ENCODE data around the gene CDC16. TPM values are rescaled to one million over a fixed set of nuclear protein-coding genes. Genes with fewer than 3 reads are reported as not detected.

CDC16 gene
- total RNA-seq, 4 donors from 2014 or later, result 18.5 to 22.2 (median 20.5) TPM

DNA sequence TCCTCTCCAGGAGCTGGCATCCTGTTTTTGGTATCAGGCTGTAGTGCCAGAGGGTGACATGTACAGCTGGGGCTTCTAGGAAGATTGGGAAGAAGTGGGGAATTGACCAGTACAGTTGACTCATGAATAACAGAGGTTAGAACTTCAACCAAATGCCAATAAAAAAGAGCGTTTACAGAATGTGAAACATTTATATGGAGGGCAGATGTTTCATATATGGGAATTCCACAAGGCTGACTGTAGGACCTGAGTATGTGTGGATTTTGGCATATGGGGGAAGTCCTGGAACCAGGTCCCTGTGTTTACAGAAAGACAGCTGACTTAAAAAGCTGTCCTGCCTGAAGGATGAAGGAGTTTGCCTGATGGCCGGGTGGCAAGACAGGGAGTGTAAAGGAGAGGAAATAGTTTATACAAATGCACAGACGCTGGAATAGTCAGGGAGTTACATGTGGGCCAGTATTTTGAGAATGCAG, 84.8 kb downstream of the CDC16 start:
- no peak overlapping the region for H3K27ac ChIP-seq

DNA sequence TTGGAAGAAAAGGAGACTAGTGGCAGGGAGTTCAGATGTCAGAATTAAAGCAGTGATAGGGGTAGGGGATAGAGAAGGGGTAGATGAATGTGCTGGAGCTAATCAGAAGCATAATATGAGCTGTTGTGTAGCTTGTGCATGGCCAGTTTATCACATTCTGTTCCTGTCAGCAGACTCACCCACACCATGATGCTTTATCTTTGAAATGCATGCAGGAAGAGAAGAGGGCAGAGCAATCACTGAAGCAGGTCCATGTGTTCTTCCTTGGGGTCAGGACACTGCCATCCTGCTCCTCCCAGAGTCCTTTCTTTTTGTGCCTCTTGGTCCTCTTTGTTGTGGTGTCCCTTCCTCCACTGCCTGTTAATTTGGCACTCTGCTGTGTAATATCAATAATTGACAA, 85.4 kb downstream of the CDC16 start:
- no peak overlapping the region for H3K4me3 ChIP-seq
- ATAC-seq (no peak), DNase-seq (no peak)
- H3K4me1 ChIP-seq, result peaks cover 21 to 25% of the 10 kb centered on the region in 2 donors
- H3K36me3 ChIP-seq, result peaks cover 0 to 39% of the 10 kb centered on the region in 2 donors
- intact Hi-C loops (cut with DNase I; ENCODE audit: low total_unique reads) (no loop called here), in situ Hi-C loops (cut with MboI; ENCODE audit: low sequenced_read_pairs in 4 of 4) (no loop called here)
- H3K27ac ChIP-seq, result no peak overlapping the region
- no peaks in the 10 kb centered on the region for H3K27me3 ChIP-seq
- TF ChIP-seq, protein P1, sequence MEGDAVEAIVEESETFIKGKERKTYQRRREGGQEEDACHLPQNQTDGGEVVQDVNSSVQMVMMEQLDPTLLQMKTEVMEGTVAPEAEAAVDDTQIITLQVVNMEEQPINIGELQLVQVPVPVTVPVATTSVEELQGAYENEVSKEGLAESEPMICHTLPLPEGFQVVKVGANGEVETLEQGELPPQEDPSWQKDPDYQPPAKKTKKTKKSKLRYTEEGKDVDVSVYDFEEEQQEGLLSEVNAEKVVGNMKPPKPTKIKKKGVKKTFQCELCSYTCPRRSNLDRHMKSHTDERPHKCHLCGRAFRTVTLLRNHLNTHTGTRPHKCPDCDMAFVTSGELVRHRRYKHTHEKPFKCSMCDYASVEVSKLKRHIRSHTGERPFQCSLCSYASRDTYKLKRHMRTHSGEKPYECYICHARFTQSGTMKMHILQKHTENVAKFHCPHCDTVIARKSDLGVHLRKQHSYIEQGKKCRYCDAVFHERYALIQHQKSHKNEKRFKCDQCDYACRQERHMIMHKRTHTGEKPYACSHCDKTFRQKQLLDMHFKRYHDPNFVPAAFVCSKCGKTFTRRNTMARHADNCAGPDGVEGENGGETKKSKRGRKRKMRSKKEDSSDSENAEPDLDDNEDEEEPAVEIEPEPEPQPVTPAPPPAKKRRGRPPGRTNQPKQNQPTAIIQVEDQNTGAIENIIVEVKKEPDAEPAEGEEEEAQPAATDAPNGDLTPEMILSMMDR (IDR thresholded peaks at IDR 0.05 in 4 of 5, conservative IDR thresholded peaks at IDR 0.05 in 1 of 5), result no peak
- TF ChIP-seq POLR2A (IDR thresholded peaks at IDR 0.05), result no peak
- H3K9me3 ChIP-seq, result no peaks in the 10 kb centered on the region

More for the DNA sequence above, 84.8 kb downstream of the CDC16 start:
- TF ChIP-seq POLR2A (IDR thresholded peaks at IDR 0.05), result no peak
- TF ChIP-seq, protein P1 (IDR thresholded peaks at IDR 0.05 in 4 of 5, conservative IDR thresholded peaks at IDR 0.05 in 1 of 5), result no peak
- in situ Hi-C loops (cut with MboI; ENCODE audit: low sequenced_read_pairs in 4 of 4) (no loop called here), intact Hi-C loops (cut with DNase I; ENCODE audit: low total_unique reads) (no loop called here)
- no peak overlapping the region for H3K4me3 ChIP-seq
- H3K9me3 ChIP-seq, result no peaks in the 10 kb centered on the region
- no peak for DNase-seq
- H3K4me1 ChIP-seq, result peaks cover 23 to 27% of the 10 kb centered on the region in 2 donors
- peaks cover 0 to 33% of the 10 kb centered on the region in 2 donors for H3K36me3 ChIP-seq
- no peak for ATAC-seq
- no peaks in the 10 kb centered on the region for H3K27me3 ChIP-seq

DNA sequence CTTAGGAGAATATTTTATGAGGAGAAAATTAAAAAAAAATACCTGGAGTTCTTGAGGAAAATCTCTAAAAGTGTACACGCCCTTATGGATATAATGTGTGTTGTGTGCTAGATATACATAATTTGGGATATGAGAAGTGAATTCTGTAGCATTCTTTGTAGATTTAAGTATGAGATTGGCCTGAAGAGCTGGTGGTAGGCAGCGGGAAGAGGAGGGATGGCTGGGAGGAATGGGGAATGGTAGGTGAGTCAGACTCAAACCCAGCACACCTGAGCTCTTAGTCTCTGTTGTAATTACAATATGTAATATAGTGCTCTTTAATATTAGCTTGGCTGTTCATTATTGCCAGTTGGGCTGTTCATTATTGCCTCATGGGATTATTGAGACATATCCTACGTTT, 86.6 kb downstream of the CDC16 start:
- Histone ChIP-seq H3K36me3 (peaks cover 0 to 50% of the 10 kb centered on the region in 2 donors), H3K9me3 (no peaks in the 10 kb centered on the region)
- in situ Hi-C loops (cut with MboI; ENCODE audit: low sequenced_read_pairs in 4 of 4), result no loop called here

More for the DNA sequence above, 86.6 kb downstream of the CDC16 start:
- no peak for ATAC-seq
- Histone ChIP-seq H3K4me1 (peaks cover 12 to 19% of the 10 kb centered on the region in 2 donors), H3K27ac (no peak overlapping the region), H3K4me3 (no peak overlapping the region), H3K27me3 (no peaks in the 10 kb centered on the region)
- DNase-seq, result no peak
- intact Hi-C loops (cut with DNase I; ENCODE audit: low total_unique reads), result no loop called here
- no peak for TF ChIP-seq POLR2A (IDR thresholded peaks at IDR 0.05)
- TF ChIP-seq, protein P1 (IDR thresholded peaks at IDR 0.05 in 4 of 5, conservative IDR thresholded peaks at IDR 0.05 in 1 of 5), result no peak

Small RNA genes lying within 50 kb of the gene (microRNA-seq; reads per million reads assigned to microRNA genes)
- gene MIR4502 (ENCODE audit: borderline replicate concordance in 2 of 2) (0 reads per million in 2 donors), gene MIR548AR (ENCODE audit: borderline replicate concordance in 2 of 2) (0 reads per million in 2 donors)

Other genes with a start within 250 kb of the CDC16 start
- 10 to 100 TPM in 2 of 4 donors, 1 to 10 TPM in 2; 3.4 to 22.2 (median 10.8) TPM for gene RASA3, start 102.3 kb upstream of the CDC16 start, total RNA-seq
- not detected for gene CFAP97D2, start 55.6 kb upstream of the CDC16 start, total RNA-seq
- 10 to 100 TPM in 3 of 4 donors, 1 to 10 TPM in 1; 9.1 to 43.9 (median 24.0) TPM for gene UPF3A, start 46.7 kb downstream of the CDC16 start, total RNA-seq
- 10 to 100 TPM; 18.2 to 20.3 (median 19.8) TPM for gene CHAMP1, start 79.6 kb downstream of the CDC16 start, total RNA-seq

Measured in gastrocnemius medialis (tissue), 4 donors.